ENCODE results near the gene PRPH. TPM values are rescaled to one million over a fixed set of nuclear protein-coding genes. Genes with fewer than 3 reads are reported as not detected.
"Not testable (repeated sequence)": the region's sequence is repeated elsewhere in the genome, so short reads cannot be mapped to it uniquely, and the experiment has no call there.

The PRPH gene
- total and polyA plus RNA-seq, 5 donors = 0.57 to 2.0 (median 0.94) TPM

GRCh38 chr12:49305762-49306510 is 11.0 kb downstream of the PRPH start:
- Histone ChIP-seq H3K9me3 (ENCODE audit: control insufficient read depth, low read length) (no peaks in the 10 kb centered on the region), H3K27me3 (ENCODE audit: control insufficient read depth, insufficient read depth) (no peaks in the 10 kb centered on the region), H3K4me3 (ENCODE audit: low read length) (no peak overlapping the region), H3K27ac (ENCODE audit: low read length) (no peak overlapping the region), H3K4me1 (ENCODE audit: control insufficient read depth, insufficient read depth, low read length) (no peaks in the 10 kb centered on the region)
- ATAC-seq (no peak), DNase-seq (no peak)
- intact Hi-C loops (cut with DNase I) = no loop called here
- 77% methylated on average over 6 of the region's 6 CpGs for WGBS

GRCh38 chr12:49309386-49309785 is 14.4 kb downstream of the PRPH start:
- intact Hi-C loops (cut with DNase I) = no loop called here
- Histone ChIP-seq H3K27ac (ENCODE audit: low read length) (no peak overlapping the region), H3K4me1 (ENCODE audit: control insufficient read depth, insufficient read depth, low read length) (no peaks in the 10 kb centered on the region), H3K9me3 (ENCODE audit: control insufficient read depth, low read length) (no peaks in the 10 kb centered on the region), H3K4me3 (ENCODE audit: low read length) (no peak overlapping the region), H3K27me3 (ENCODE audit: control insufficient read depth, insufficient read depth) (no peaks in the 10 kb centered on the region)
- DNase-seq = no peak
- WGBS = 85% methylated on average over 7 of the region's 7 CpGs
- no peak for ATAC-seq

GRCh38 chr12:49310451-49311000 is 15.6 kb downstream of the PRPH start:
- DNase-seq; H3K9me3 ChIP-seq (ENCODE audit: control insufficient read depth, low read length); H3K4me3 ChIP-seq (ENCODE audit: low read length); H3K4me1 ChIP-seq (ENCODE audit: control insufficient read depth, insufficient read depth, low read length); H3K27me3 ChIP-seq (ENCODE audit: control insufficient read depth, insufficient read depth); ATAC-seq; H3K27ac ChIP-seq (ENCODE audit: low read length); intact Hi-C loops (cut with DNase I): not testable (repeated sequence)
- 71% methylated on average over 2 of the region's 3 CpGs for WGBS

DNA sequence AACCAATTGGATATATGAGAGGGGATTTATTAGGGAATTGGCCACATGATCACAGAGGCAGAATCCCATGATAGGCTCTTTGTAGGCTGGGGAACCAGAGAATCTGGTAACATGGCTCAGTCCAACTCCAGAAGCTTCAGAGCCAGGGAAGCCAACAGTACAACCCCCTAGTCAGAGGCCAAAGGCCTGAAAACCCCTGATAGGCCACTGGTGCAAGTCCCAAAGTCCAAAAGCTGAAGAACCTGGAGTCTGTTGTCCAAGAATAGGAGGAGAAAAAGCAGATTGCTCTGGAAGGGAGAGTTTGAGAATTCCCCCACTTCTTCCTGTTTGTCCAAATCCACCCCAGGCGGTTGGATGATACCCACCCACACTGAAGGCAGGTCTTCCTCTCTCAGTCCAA is 19.9 kb downstream of the PRPH start:
- WGBS = 74% methylated on average over 1 of the region's 1 CpG
- no peak overlapping the region for H3K27ac ChIP-seq (ENCODE audit: low read length)
- H3K4me1 ChIP-seq (ENCODE audit: control insufficient read depth, insufficient read depth, low read length) = no peaks in the 10 kb centered on the region
- H3K27me3 ChIP-seq (ENCODE audit: control insufficient read depth, insufficient read depth) = no peaks in the 10 kb centered on the region
- intact Hi-C loops (cut with DNase I) = no loop called here
- no peak for ATAC-seq
- no peak for DNase-seq
- no peaks in the 10 kb centered on the region for H3K9me3 ChIP-seq (ENCODE audit: control insufficient read depth, low read length)
- H3K4me3 ChIP-seq (ENCODE audit: low read length) = no peak overlapping the region

DNA sequence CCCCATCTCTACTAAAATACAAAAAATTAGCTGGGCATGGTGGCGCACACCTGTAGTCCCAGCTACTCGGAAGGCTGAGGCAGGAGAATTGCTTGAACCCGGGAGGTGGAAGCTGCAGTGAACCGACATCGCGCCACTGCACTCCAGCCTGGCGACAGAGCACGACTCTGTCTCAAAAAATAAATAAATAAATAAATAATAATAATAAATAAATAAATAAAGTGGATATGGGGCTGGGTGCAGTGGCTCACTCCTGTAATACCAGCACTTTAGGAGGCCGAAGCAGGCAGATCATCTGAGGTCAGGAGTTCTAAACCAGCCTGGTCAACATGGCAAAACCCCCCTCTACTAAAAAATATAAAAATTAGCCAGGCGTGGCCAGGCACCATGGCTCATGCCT is 22.2 kb downstream of the PRPH start:
- ATAC-seq; H3K9me3 ChIP-seq (ENCODE audit: control insufficient read depth, low read length); intact Hi-C loops (cut with DNase I); H3K27me3 ChIP-seq (ENCODE audit: control insufficient read depth, insufficient read depth); H3K4me3 ChIP-seq (ENCODE audit: low read length); H3K27ac ChIP-seq (ENCODE audit: low read length); DNase-seq; H3K4me1 ChIP-seq (ENCODE audit: control insufficient read depth, insufficient read depth, low read length): not testable (repeated sequence)
- 96% methylated on average over 10 of the region's 10 CpGs for WGBS

DNA sequence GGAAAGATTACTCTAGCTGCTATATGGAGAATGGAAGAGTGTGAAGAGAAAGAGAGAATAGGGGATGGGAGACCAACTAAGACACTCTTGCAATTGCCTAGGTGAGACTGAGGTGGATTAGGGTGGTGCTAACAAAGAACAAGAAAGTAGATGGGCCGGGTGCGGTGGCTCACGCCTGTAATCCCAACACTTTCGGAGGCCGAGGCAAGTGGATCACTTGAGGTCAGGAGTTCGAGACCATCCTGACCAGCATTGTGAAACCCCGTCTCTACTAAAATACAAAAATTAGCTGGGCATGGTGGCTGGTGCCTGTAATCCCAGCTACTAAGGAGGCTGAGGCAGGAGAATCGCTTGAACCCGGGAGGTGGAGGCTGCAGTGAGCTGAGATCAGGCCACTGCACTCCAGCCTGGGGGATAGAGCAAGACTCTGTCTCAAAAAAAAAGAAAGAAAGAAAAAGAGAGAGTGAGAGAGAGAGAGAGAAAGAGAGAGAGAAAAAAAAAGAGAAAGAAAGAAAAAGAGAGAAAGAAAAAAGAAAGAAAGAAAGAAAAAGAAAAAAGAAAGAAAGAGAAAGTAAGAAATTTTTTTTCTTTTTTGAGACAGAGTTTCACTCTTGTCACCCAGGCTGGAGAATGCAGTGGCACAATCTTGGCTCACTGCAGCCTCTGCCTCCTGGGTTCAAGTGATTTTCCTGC is 25.6 kb downstream of the PRPH start:
- ATAC-seq; intact Hi-C loops (cut with DNase I): not testable (repeated sequence)

DNA sequence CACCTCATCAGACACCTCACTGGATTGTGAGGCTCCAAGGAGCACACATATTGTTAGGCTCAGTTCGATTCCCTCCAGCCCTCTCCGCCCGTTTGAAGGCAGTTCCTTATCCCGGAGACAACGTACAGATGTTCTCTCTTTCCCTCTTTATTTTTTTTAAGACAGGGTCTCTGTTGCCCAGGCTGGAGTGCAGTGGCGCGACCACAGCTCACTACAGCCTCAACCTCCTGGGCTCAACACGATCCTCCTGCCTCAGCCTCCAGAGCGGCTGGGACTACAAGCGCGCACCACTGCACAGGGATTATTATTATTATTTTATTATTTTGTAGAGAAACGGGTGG is 27.4 kb downstream of the PRPH start:
- ATAC-seq (no peak), DNase-seq (no peak)
- 44% methylated on average over 12 of the region's 12 CpGs for WGBS
- H3K4me3 ChIP-seq (ENCODE audit: low read length) = peak overlapping the region; percentile 78
- H3K27ac ChIP-seq (ENCODE audit: low read length) = no peak overlapping the region
- H3K4me1 ChIP-seq (ENCODE audit: control insufficient read depth, insufficient read depth, low read length) = no peaks in the 10 kb centered on the region
- no peaks in the 10 kb centered on the region for H3K9me3 ChIP-seq (ENCODE audit: control insufficient read depth, low read length)
- H3K27me3 ChIP-seq (ENCODE audit: control insufficient read depth, insufficient read depth) = no peaks in the 10 kb centered on the region
- intact Hi-C loops (cut with DNase I) = no loop called here

More for the DNA sequence above, 25.6 kb downstream of the PRPH start:
- not testable (repeated sequence) for DNase-seq; H3K4me1 ChIP-seq (ENCODE audit: control insufficient read depth, insufficient read depth, low read length); H3K4me3 ChIP-seq (ENCODE audit: low read length); H3K27me3 ChIP-seq (ENCODE audit: control insufficient read depth, insufficient read depth); H3K27ac ChIP-seq (ENCODE audit: low read length); H3K9me3 ChIP-seq (ENCODE audit: control insufficient read depth, low read length)
- WGBS = 94% methylated on average over 9 of the region's 9 CpGs

- no peaks in the 10 kb centered on the region for H3K27me3 ChIP-seq (ENCODE audit: control insufficient read depth, insufficient read depth)
- peak; percentile 100 for ATAC-seq
- DNase-seq = peak; percentile 98 to 99 (median 98)
- no peaks in the 10 kb centered on the region for H3K4me1 ChIP-seq (ENCODE audit: control insufficient read depth, insufficient read depth, low read length)
- H3K9me3 ChIP-seq (ENCODE audit: control insufficient read depth, low read length) = no peaks in the 10 kb centered on the region
- under 1% methylated on average over 65 of the region's 65 CpGs for WGBS
- intact Hi-C loops (cut with DNase I) = no loop called here
- no peak within 1 kb of the TSS for H3K27ac ChIP-seq (ENCODE audit: low read length)
- H3K4me3 ChIP-seq (ENCODE audit: low read length) = peak within 1 kb of the TSS; percentile 78
These were observed 28.0 kb downstream of the PRPH start, which contains the start of gene TROAP for GRCh38 chr12:49322708-49323523. TSS of gene TROAP (plus strand) at chr12:49323255. CDS start at chr12:49323609, 354 bp downstream.

GRCh38 chr12:49323524-49324097 is 28.7 kb downstream of the PRPH start:
- WGBS = 12% methylated on average over 19 of the region's 19 CpGs
- intact Hi-C loops (cut with DNase I) = no loop called here

GRCh38 chr12:49325606-49326005 is 30.7 kb downstream of the PRPH start:
- no peak for DNase-seq
- WGBS = 92% methylated on average over 6 of the region's 6 CpGs

More at GRCh38 chr12:49323524-49324097, 28.7 kb downstream of the PRPH start:
- Histone ChIP-seq H3K9me3 (ENCODE audit: control insufficient read depth, low read length) (no peaks in the 10 kb centered on the region), H3K27ac (ENCODE audit: low read length) (no peak overlapping the region), H3K4me3 (ENCODE audit: low read length) (peak overlapping the region; percentile 40), H3K4me1 (ENCODE audit: control insufficient read depth, insufficient read depth, low read length) (no peaks in the 10 kb centered on the region), H3K27me3 (ENCODE audit: control insufficient read depth, insufficient read depth) (no peaks in the 10 kb centered on the region)
- ATAC-seq = no peak
- peak in 1 of 3 donors; percentile 33 for DNase-seq

More at GRCh38 chr12:49325606-49326005, 30.7 kb downstream of the PRPH start:
- Histone ChIP-seq H3K9me3 (ENCODE audit: control insufficient read depth, low read length) (no peaks in the 10 kb centered on the region), H3K27ac (ENCODE audit: low read length) (no peak overlapping the region), H3K27me3 (ENCODE audit: control insufficient read depth, insufficient read depth) (no peaks in the 10 kb centered on the region), H3K4me1 (ENCODE audit: control insufficient read depth, insufficient read depth, low read length) (no peaks in the 10 kb centered on the region), H3K4me3 (ENCODE audit: low read length) (no peak overlapping the region)
- no peak for ATAC-seq
- intact Hi-C loops (cut with DNase I) = no loop called here

All from right cardiac atrium (tissue), 5 donors.